Mesendoderm (in vitro differentiated cells): ENCODE data around the gene CDC34.

Source experiments
- DNase-seq: peaks from one replicate; pipeline ENCODE4 v3.0.0; 2013
- H2AK5ac ChIP-seq: 2 replicates; pipeline ENCODE4 v1.6.1; 2013; ENCODE audit warnings: low read length, inconsistent platforms
- H2BK120ac ChIP-seq: 2 replicates; pipeline ENCODE4 v1.6.1; 2013; ENCODE audit warnings: low read depth, mild to moderate bottlenecking, low read length, moderate library complexity, mixed read lengths
- H2BK15ac ChIP-seq: replicated peaks from 2 replicates; pipeline ENCODE4 v1.6.1; 2013; ENCODE audit warnings: low read depth, mild to moderate bottlenecking, moderate library complexity
- H2BK5ac ChIP-seq: 2 replicates; pipeline ENCODE4 v1.6.1; 2013; ENCODE audit warnings: low read length, inconsistent platforms
- H3K18ac ChIP-seq: 2 replicates; pipeline ENCODE4 v1.6.1; 2013; ENCODE audit warnings: mild to moderate bottlenecking, low read length, mixed read lengths
- H3K23ac ChIP-seq: one replicate; pipeline ENCODE4 v1.6.1; 2013; ENCODE audit warnings: low read length
- H3K27ac ChIP-seq: 2 replicates; pipeline ENCODE4 v1.5.1; 2013; ENCODE audit warnings: low read depth, mild to moderate bottlenecking, inconsistent platforms, low read length, moderate library complexity
- H3K27me3 ChIP-seq: 2 replicates; pipeline ENCODE4 v1.6.1; 2013; ENCODE audit warnings: low read length, control low read depth, mild to moderate bottlenecking, inconsistent platforms; ENCODE audit not compliant: insufficient read depth, poor library complexity
- H3K36me3 ChIP-seq: 2 replicates; pipeline ENCODE4 v1.6.1; 2013; ENCODE audit warnings: low read length, inconsistent platforms; ENCODE audit not compliant: control insufficient read depth, insufficient read depth
- H3K4ac ChIP-seq: one replicate; pipeline ENCODE4 v1.6.1; 2013; ENCODE audit warnings: low read depth, mild to moderate bottlenecking, low read length, moderate library complexity
- H3K4me1 ChIP-seq: 2 replicates; pipeline ENCODE4 v1.6.1; 2013; ENCODE audit warnings: low read depth, low read length, inconsistent platforms; ENCODE audit not compliant: control insufficient read depth
- H3K4me2 ChIP-seq: 2 replicates; pipeline ENCODE4 v1.6.1; 2013; ENCODE audit warnings: low read length
- H3K4me3 ChIP-seq: 2 replicates; pipeline ENCODE4 v1.5.1; 2013; ENCODE audit warnings: mild to moderate bottlenecking, low read length
- H3K56ac ChIP-seq: one replicate; pipeline ENCODE4 v1.6.1; 2013; ENCODE audit warnings: low read length
- H3K79me1 ChIP-seq: 2 replicates; pipeline ENCODE4 v1.6.1; 2013; ENCODE audit warnings: low read length, inconsistent platforms
- H3K79me2 ChIP-seq: 2 replicates; pipeline ENCODE4 v1.6.1; 2013; ENCODE audit warnings: mild to moderate bottlenecking, low read length; ENCODE audit not compliant: control insufficient read depth, insufficient read depth
- H3K9ac ChIP-seq: 2 replicates; pipeline ENCODE4 v1.6.1; 2013; ENCODE audit warnings: low read length, inconsistent platforms
- H4K5ac ChIP-seq: one replicate; pipeline ENCODE4 v1.6.1; 2013; ENCODE audit warnings: low read length
- H4K8ac ChIP-seq: one replicate; pipeline ENCODE4 v1.6.1; 2013; ENCODE audit warnings: low read depth, mild to moderate bottlenecking, control low read depth, low read length, moderate library complexity
- WGBS: extraction: QIAGEN DNeasy Blood & Tissue Kit; methylation state at CpG from one replicate; pipeline ENCODE4 v1.1.7; 2013; ENCODE audit warnings: low lambda C conversion rate, missing lambda C conversion rate; ENCODE audit not compliant: insufficient coverage; ENCODE audit errors: extremely low coverage; 5-methylcytosine and 5-hydroxymethylcytosine counted together

Gene CDC34

DNA sequence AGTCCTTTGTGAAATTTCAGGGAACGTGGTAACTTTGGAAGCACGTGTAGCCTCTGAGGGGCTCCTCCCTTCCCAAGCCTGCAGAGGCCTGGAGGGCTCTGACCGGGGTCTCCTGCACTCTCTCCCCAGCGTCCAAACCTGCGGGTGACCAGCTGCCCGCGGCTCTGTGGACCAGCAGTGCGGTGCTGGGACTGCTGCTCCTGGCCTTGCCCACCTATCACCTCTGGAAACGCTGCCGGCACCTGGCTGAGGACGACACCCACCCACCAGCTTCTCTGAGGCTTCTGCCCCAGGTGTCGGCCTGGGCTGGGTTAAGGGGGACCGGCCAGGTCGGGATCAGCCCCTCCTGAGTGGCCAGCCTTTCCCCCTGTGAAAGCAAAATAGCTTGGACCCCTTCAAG is 26.9 kb upstream of the CDC34 start:
- WGBS = no CpG with 5 or more reads among the region's 14 CpGs
- DNase-seq = no peak
- Histone ChIP-seq H2BK5ac (no peak overlapping the region), H3K4me2 (no peak overlapping the region), H3K4ac (no peak overlapping the region), H3K27me3 (no peaks in the 10 kb centered on the region), H3K27ac (no peak overlapping the region), H3K79me2 (no peaks in the 10 kb centered on the region), H3K9ac (no peak overlapping the region), H2BK120ac (no peak overlapping the region), H3K56ac (no peak overlapping the region), H3K4me1 (no peaks in the 10 kb centered on the region), H3K79me1 (no peaks in the 10 kb centered on the region), H2BK15ac (no peak overlapping the region), H2AK5ac (no peak overlapping the region), H3K23ac (no peak overlapping the region), H3K36me3 (no peaks in the 10 kb centered on the region), H3K4me3 (no peak overlapping the region), H3K18ac (no peak overlapping the region), H4K5ac (no peak overlapping the region), H4K8ac (no peak overlapping the region)

DNA sequence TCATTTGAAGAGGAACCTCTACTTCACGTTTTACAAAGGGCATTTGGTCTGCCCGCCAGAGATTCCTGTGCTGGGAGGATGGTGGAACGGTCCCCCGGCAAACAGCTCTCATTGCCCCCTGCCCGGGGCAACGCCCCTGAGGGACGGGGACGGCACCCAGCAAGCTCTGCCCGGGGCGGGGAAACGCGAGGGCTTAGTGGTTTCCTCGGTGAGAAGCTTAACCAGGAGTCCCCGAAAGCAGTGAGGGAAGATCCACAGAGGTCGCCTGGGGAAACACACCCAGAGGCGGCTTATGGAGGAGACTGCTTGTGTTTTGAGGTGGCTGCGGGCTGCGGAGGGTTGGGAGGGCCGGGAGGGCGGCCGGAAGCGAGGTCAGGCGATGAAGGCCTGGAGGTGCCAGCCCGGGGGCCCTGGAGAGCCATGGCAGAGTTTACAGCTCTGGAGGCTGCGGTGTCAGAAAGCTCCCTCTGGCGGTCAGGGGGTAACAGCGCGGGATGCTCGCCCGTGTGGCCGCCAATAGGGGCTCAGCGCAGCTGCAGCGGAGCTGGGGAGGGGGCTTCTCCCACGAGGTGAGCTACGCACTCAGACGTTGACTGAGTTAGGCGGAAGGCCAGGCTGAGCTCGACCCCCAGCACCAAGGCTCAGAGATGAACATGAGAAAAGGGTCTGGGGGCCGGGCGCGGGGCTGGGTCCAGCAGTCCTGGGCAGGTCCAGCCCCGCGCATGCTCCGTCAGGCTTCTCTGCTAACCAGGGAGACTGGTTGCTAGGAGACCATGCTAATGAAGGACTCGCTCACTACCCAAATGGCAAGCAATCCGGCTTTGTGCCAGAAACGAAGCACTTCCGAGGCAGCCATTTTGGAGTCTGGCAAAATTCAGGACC is 24.9 kb upstream of the CDC34 start:
- H3K18ac ChIP-seq = peak overlapping the region; percentile 35
- peak overlapping the region; percentile 89 for H3K9ac ChIP-seq
- no peak overlapping the region for H4K5ac ChIP-seq
- no peaks in the 10 kb centered on the region for H3K36me3 ChIP-seq
- H3K79me1 ChIP-seq = no peaks in the 10 kb centered on the region
- H3K27ac ChIP-seq = peak overlapping the region; percentile 78
- peak overlapping the region; percentile 61 for H3K4me2 ChIP-seq
- H3K79me2 ChIP-seq = no peaks in the 10 kb centered on the region
- DNase-seq = peak; percentile 100
- peak overlapping the region; percentile 97 for H3K56ac ChIP-seq
- WGBS = no CpG with 5 or more reads among the region's 48 CpGs
- H2BK15ac ChIP-seq = no peak overlapping the region
- H4K8ac ChIP-seq = peak overlapping the region; percentile 97
- H3K4me3 ChIP-seq = peak overlapping the region; percentile 84
- H3K23ac ChIP-seq = no peak overlapping the region
- H3K4me1 ChIP-seq = peaks cover 6% of the 10 kb centered on the region
- H2BK120ac ChIP-seq = peak overlapping the region; percentile 10
- H2BK5ac ChIP-seq = no peak overlapping the region
- no peaks in the 10 kb centered on the region for H3K27me3 ChIP-seq
- H3K4ac ChIP-seq = no peak overlapping the region
- no peak overlapping the region for H2AK5ac ChIP-seq

DNA sequence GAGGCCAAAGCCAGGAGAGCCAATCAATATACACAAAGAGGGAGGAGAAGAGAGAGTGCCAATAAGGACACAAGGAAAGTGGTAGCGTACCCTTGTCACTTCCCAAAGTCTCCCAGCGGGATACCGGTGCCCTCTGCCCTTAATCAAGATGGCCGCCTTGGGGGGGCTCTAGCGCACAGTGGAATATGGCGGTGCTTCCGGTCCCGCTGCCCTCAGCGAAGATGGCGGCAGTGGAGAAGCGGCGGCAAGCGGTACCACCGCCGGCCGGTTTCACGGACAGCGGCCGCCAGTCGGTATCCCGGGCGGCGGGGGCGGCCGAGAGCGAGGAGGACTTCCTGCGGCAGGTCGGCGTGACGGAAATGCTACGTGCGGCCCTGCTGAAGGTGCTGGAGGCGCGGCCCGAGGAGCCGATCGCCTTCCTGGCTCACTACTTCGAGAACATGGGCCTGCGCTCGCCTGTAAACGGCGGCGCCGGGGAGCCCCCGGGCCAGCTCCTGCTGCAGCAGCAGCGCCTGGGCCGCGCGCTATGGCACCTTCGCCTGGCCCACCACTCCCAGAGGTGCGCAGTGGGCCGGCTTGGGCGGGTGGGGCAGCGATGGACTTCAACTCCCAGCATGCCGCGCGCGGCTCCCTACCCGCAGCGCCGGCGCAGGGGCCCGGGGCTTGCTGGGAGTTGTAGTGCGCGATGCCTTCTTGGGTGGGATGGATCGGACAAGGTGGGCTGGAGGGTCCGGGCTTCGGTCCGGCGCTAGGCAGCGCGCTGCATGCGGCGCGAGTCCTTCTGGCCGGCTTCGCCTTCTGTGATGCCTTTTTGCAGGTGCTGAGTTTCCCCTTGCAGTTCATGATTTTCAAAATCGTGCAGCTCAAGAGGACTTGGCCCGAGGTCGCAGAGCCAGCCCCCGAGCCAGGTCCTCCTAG is 24.0 kb upstream of the CDC34 start, which contains the start of gene TPGS1:
Gene TPGS1 (plus strand): TSS at position 212 of the 918 bp plus-strand sequence. CDS start 10 bp downstream, at position 222.
- H4K8ac ChIP-seq = peak within 1 kb of the TSS; percentile 97
- peak; percentile 88 for DNase-seq
- H3K56ac ChIP-seq = peak within 1 kb of the TSS; percentile 97

DNA sequence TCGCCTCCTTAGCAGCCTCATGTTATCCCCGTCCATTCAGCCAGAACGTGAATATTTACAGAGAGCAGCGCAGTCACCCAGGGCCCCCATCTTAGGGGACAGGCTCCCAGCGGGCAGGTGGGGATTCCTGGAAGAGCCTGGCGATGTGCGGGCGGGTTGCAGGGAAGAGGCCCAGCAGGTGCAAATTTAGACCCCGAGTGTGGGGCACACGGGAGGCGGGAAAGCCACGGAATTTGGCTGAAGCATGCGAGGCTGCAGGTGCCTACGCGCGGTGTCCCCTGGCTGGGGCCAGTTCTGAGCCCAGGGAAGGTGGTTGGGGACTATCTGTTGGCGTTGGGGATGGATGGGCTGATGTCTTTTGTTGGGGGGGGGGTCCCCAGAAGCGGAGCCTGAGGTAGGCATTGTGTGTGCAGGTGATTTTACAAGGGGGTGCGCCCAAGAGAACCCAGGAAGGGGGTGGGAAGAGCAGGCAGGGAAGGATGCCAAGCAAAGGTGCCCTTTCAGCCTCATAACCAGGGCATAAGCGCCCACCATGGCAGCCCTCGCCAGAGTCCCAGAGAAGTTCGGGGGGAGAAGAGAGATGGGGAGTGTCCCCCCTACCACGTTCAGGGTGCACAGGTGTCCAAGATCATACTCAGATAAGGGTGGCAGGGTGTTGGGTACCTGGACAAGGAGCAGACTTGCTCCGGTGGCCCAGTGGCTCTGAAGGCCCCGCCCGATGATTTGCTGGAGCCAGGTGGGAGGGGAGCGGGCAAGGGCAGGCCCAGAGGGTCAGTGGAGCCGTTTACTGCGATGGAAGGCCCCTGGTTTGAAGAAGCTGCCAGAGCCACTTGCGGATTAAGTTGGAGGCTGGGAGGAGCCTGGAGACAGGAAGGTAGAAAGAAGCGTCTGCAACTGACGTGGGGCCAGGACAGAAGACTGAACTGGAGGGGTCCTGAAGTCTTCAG is 23.1 kb upstream of the CDC34 start:
- peak overlapping the region; percentile 97 for H3K4me2 ChIP-seq

More for the DNA sequence above, 24.0 kb upstream of the CDC34 start, which contains the start of gene TPGS1:
- no CpG with 5 or more reads among the region's 81 CpGs for WGBS
- no peaks in the 10 kb centered on the region for H3K36me3 ChIP-seq
- H3K4me2 ChIP-seq = peak within 1 kb of the TSS; percentile 97
- no peaks in the 10 kb centered on the region for H3K79me2 ChIP-seq
- no peak within 1 kb of the TSS for H3K23ac ChIP-seq
- H3K18ac ChIP-seq = peak within 1 kb of the TSS; percentile 78
- H3K27ac ChIP-seq = peak within 1 kb of the TSS; percentile 78
- no peak within 1 kb of the TSS for H2AK5ac ChIP-seq
- no peak within 1 kb of the TSS for H4K5ac ChIP-seq
- peak within 1 kb of the TSS; percentile 89 for H3K9ac ChIP-seq
- peak within 1 kb of the TSS; percentile 10 for H2BK120ac ChIP-seq
- no peaks in the 10 kb centered on the region for H3K79me1 ChIP-seq
- H3K4ac ChIP-seq = peak within 1 kb of the TSS; percentile 64
- no peak within 1 kb of the TSS for H2BK5ac ChIP-seq
- peak within 1 kb of the TSS; percentile 84 for H3K4me3 ChIP-seq
- H2BK15ac ChIP-seq = no peak within 1 kb of the TSS
- H3K4me1 ChIP-seq = peaks cover 6% of the 10 kb centered on the region
- H3K27me3 ChIP-seq = no peaks in the 10 kb centered on the region

DNA sequence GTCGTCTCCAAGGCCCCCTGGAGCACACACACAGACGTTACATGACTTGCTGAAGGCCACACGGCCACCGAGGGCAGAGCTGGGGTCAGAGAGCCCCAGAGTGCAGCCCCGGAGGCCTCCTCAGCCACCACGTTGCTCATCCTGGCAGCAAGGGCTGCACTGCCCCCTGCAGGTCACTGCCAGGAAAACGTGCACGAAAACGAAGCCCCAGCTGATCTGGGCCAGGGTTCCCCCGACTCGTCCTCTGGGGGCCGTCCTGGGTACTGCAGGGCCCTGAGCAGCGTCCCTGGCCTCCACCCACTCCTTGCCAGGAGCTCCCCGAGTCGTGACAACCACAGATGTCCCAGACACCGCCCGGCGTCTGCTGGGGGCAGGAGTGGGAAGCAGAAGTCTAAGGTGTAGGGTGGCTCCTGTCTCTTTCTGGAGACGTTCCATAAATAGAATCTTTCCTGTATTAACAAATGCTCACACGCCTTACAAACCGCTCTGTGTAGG is 20.9 kb upstream of the CDC34 start:
- Histone ChIP-seq H3K36me3 (no peaks in the 10 kb centered on the region), H4K5ac (no peak overlapping the region), H3K79me2 (no peaks in the 10 kb centered on the region), H2BK120ac (no peak overlapping the region), H4K8ac (no peak overlapping the region), H3K4me1 (peaks cover 6% of the 10 kb centered on the region), H3K27ac (peak overlapping the region; percentile 65), H2BK15ac (no peak overlapping the region), H3K4me2 (peak overlapping the region; percentile 37), H2AK5ac (no peak overlapping the region), H3K4ac (no peak overlapping the region), H3K56ac (peak overlapping the region; percentile 87), H3K9ac (peak overlapping the region; percentile 67), H3K79me1 (no peaks in the 10 kb centered on the region), H3K23ac (no peak overlapping the region), H2BK5ac (peak overlapping the region; percentile 31), H3K18ac (no peak overlapping the region), H3K27me3 (no peaks in the 10 kb centered on the region), H3K4me3 (no peak overlapping the region)
- no CpG with 5 or more reads among the region's 21 CpGs for WGBS
- peak; percentile 97 for DNase-seq

More for the DNA sequence above, 23.1 kb upstream of the CDC34 start:
- H3K4ac ChIP-seq = no peak overlapping the region
- H3K4me3 ChIP-seq = peak overlapping the region; percentile 63
- H3K27me3 ChIP-seq = no peaks in the 10 kb centered on the region
- H2AK5ac ChIP-seq = no peak overlapping the region
- H3K23ac ChIP-seq = no peak overlapping the region
- no peak overlapping the region for H2BK15ac ChIP-seq
- DNase-seq = no peak
- no peak overlapping the region for H3K18ac ChIP-seq
- peak overlapping the region; percentile 52 for H3K9ac ChIP-seq
- H3K4me1 ChIP-seq = peaks cover 6% of the 10 kb centered on the region
- H4K5ac ChIP-seq = no peak overlapping the region
- H3K36me3 ChIP-seq = no peaks in the 10 kb centered on the region
- no CpG with 5 or more reads among the region's 32 CpGs for whole genome bisulfite sequencing
- peak overlapping the region; percentile 53 for H3K56ac ChIP-seq
- H3K27ac ChIP-seq = no peak overlapping the region
- H3K79me2 ChIP-seq = no peaks in the 10 kb centered on the region
- no peak overlapping the region for H2BK120ac ChIP-seq
- no peak overlapping the region for H4K8ac ChIP-seq
- H3K79me1 ChIP-seq = no peaks in the 10 kb centered on the region
- H2BK5ac ChIP-seq = no peak overlapping the region
